HepG2 (cell line): ENCODE results near the gene MYO3B. TPM values are rescaled to one million over a fixed set of nuclear protein-coding genes. Genes with fewer than 3 reads are reported as not detected.

Experiments used
- GATAD2A ChIP-seq: IDR thresholded peaks from 2 replicates; pipeline ENCODE4 v1.6.1; 2016
- HHEX ChIP-seq: IDR thresholded peaks from 2 replicates; pipeline ENCODE4 v1.6.1; 2016; ENCODE audit warnings: control low read depth
- PAX8 ChIP-seq: sonication (generic); formaldehyde crosslinking; IDR thresholded peaks from 2 replicates; pipeline ENCODE4 v1.8.0; 2022; ENCODE audit warnings: mild to moderate bottlenecking, missing genetic modification reagents, borderline replicate concordance
- RBM39 ChIP-seq: fragments of 200-400 bp; formaldehyde crosslinking; IDR thresholded peaks from one replicate; pipeline ENCODE4 v1.6.1; 2018; ENCODE audit warnings: antibody characterized with exemption, mild to moderate bottlenecking, low read depth, low read length; ENCODE audit not compliant: poor library complexity, severe bottlenecking
- RELA ChIP-seq: sonication (generic); formaldehyde crosslinking; IDR thresholded peaks from 2 replicates; pipeline ENCODE4 v1.4.0; 2020; ENCODE audit warnings: missing genetic modification reagents
- STAG1 ChIP-seq: sonication (generic); formaldehyde crosslinking; IDR thresholded peaks from 2 replicates; pipeline ENCODE4 v1.4.0; 2020; ENCODE audit warnings: missing genetic modification reagents
- TCF7L2 ChIP-seq: IDR thresholded peaks from 2 replicates; pipeline ENCODE4 v1.6.1; 2011; ENCODE audit warnings: mild to moderate bottlenecking, low read depth, low read length, moderate library complexity
- ZNF264 ChIP-seq: sonication (generic); formaldehyde crosslinking; IDR thresholded peaks from 2 replicates; pipeline ENCODE4 v1.4.0; 2020; ENCODE audit warnings: missing genetic modification reagents
- ZNF292 ChIP-seq: sonication (generic); formaldehyde crosslinking; IDR thresholded peaks from 2 replicates; pipeline ENCODE4 v1.8.1; 2022; ENCODE audit warnings: mild to moderate bottlenecking, low read depth, missing genetic modification reagents, borderline replicate concordance
- ZNF317 ChIP-seq: sonication (generic); formaldehyde crosslinking; IDR thresholded peaks from 2 replicates; pipeline ENCODE4 v1.5.0; 2020; ENCODE audit warnings: mild to moderate bottlenecking, missing genetic modification reagents
- ZNF354B ChIP-seq: sonication (generic); formaldehyde crosslinking; IDR thresholded peaks from 2 replicates; pipeline ENCODE4 v1.8.0; 2022; ENCODE audit warnings: mild to moderate bottlenecking, missing genetic modification reagents
- ZNF841 ChIP-seq: sonication (generic); formaldehyde crosslinking; IDR thresholded peaks from 2 replicates; pipeline ENCODE4 v1.8.1; 2023; ENCODE audit warnings: missing genetic modification reagents, borderline replicate concordance
- ZSCAN22 ChIP-seq: sonication (generic); formaldehyde crosslinking; IDR thresholded peaks from 2 replicates; pipeline ENCODE4 v1.4.0; 2020; ENCODE audit warnings: mild to moderate bottlenecking, missing genetic modification reagents
- polyA plus RNA-seq, 8 experiments: library from polyadenylated mRNA; depleted of rRNA in 3 of 8; stranded (reverse) in 7 of 8; unstranded in 1 of 8; fragments of >200 nt; fragmentation: Illumina TruSeq in 4 of 8; extraction: Trizol in 4 of 8; gene quantifications; 2 replicates each; pipeline versions ENCODE4 v1.2.1 to v1.2.3, GENCODE V29; 2011 to 2016; ENCODE audit warnings: low read depth in 4 of 8, missing spikeins in 1 of 8, mixed read lengths in 1 of 8; ENCODE audit not compliant: insufficient read depth in 1 of 8
- total RNA-seq, 5 experiments: library from RNA; depleted of rRNA; stranded (reverse); fragments of >200 nt; fragmentation: Illumina TruSeq; extraction: Trizol; gene quantifications; 2 replicates each; pipeline ENCODE4 v1.2.3, GENCODE V29; 2016; ENCODE audit warnings: low read depth in 1 of 5
- TF ChIP-seq, protein P1 (sequence below): sonication (generic); formaldehyde crosslinking; IDR thresholded peaks from 2 replicates; pipeline ENCODE4 v1.4.0; 2020; ENCODE audit warnings: missing genetic modification reagents, low read depth, mild to moderate bottlenecking, borderline replicate concordance
- TF ChIP-seq, protein P2 (sequence below): sonication (generic); formaldehyde crosslinking; IDR thresholded peaks from 2 replicates; pipeline ENCODE4 v1.4.0; 2020; ENCODE audit warnings: missing genetic modification reagents
- TF ChIP-seq, protein P3 (sequence below): IDR thresholded peaks from 2 replicates; pipeline ENCODE4 v1.6.1; 2016
- TF ChIP-seq, protein P4 (sequence below): IDR thresholded peaks from 2 replicates; pipeline ENCODE4 v1.6.1; 2016
- TF ChIP-seq, protein P5 (sequence below): IDR thresholded peaks from 2 replicates; pipeline ENCODE4 v1.4.0; 2020; ENCODE audit warnings: mild to moderate bottlenecking, missing genetic modification reagents

Gene MYO3B
- total and polyA plus RNA-seq, 2 of the 13 experiments (the other 11 are each of a cell fraction or from before 2014, with no cell fraction given) = 0.01 TPM; not detected in 1

DNA sequence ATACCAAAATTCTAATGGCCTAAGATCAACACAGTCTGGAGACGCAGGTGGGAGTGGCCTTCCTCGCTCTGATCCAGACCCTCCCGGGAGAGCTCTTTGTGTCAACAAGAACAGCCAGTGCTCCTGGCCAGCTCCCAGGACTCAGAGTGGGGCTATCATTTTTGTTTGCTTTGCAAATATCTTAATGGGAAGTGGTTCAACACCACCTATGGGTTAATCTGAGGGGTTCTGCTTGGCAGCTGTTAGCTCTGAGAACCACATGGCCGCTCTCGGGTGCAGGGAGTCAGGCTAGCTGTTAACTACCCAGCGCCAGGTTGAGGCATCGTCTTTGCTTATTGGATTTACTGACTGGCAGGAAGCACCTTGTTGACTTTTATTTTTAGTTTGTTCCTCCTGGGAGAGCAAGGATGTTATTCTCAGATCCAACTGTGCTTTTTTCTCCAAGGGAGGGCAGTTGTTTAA is 352.4 kb downstream of the MYO3B start (continued):
- no peak for TF ChIP-seq TCF7L2
- TF ChIP-seq ZNF264 (CRISPR knock-in tag) = 0 out of 2 replicates have a peak, but pooled peaks have one; percentile 34
- TF ChIP-seq HHEX = no peak
- TF ChIP-seq, protein P1, sequence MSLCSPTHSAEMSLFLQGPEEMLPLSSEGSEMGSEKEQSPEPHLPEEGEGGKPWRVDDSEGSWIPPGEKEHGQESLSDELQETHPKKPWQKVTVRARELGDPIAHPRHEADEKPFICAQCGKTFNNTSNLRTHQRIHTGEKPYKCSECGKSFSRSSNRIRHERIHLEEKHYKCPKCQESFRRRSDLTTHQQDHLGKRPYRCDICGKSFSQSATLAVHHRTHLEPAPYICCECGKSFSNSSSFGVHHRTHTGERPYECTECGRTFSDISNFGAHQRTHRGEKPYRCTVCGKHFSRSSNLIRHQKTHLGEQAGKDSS = peak; percentile 79
- TF ChIP-seq, protein P2, sequence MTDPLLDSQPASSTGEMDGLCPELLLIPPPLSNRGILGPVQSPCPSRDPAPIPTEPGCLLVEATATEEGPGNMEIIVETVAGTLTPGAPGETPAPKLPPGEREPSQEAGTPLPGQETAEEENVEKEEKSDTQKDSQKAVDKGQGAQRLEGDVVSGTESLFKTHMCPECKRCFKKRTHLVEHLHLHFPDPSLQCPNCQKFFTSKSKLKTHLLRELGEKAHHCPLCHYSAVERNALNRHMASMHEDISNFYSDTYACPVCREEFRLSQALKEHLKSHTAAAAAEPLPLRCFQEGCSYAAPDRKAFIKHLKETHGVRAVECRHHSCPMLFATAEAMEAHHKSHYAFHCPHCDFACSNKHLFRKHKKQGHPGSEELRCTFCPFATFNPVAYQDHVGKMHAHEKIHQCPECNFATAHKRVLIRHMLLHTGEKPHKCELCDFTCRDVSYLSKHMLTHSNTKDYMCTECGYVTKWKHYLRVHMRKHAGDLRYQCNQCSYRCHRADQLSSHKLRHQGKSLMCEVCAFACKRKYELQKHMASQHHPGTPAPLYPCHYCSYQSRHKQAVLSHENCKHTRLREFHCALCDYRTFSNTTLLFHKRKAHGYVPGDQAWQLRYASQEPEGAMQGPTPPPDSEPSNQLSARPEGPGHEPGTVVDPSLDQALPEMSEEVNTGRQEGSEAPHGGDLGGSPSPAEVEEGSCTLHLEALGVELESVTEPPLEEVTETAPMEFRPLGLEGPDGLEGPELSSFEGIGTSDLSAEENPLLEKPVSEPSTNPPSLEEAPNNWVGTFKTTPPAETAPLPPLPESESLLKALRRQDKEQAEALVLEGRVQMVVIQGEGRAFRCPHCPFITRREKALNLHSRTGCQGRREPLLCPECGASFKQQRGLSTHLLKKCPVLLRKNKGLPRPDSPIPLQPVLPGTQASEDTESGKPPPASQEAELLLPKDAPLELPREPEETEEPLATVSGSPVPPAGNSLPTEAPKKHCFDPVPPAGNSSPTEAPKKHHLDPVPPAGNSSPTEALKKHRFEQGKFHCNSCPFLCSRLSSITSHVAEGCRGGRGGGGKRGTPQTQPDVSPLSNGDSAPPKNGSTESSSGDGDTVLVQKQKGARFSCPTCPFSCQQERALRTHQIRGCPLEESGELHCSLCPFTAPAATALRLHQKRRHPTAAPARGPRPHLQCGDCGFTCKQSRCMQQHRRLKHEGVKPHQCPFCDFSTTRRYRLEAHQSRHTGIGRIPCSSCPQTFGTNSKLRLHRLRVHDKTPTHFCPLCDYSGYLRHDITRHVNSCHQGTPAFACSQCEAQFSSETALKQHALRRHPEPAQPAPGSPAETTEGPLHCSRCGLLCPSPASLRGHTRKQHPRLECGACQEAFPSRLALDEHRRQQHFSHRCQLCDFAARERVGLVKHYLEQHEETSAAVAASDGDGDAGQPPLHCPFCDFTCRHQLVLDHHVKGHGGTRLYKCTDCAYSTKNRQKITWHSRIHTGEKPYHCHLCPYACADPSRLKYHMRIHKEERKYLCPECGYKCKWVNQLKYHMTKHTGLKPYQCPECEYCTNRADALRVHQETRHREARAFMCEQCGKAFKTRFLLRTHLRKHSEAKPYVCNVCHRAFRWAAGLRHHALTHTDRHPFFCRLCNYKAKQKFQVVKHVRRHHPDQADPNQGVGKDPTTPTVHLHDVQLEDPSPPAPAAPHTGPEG (CRISPR knock-in tag) = no peak
- TF ChIP-seq, protein P3, sequence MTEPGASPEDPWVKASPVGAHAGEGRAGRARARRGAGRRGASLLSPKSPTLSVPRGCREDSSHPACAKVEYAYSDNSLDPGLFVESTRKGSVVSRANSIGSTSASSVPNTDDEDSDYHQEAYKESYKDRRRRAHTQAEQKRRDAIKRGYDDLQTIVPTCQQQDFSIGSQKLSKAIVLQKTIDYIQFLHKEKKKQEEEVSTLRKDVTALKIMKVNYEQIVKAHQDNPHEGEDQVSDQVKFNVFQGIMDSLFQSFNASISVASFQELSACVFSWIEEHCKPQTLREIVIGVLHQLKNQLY = 0 out of 2 replicates have a peak, but pooled peaks have one; percentile 58
- 0 out of 2 replicates have a peak, but pooled peaks have one; percentile 42 for TF ChIP-seq ZNF292 (CRISPR knock-in tag)
- TF ChIP-seq RBM39 = no peak
- peak; percentile 59 for TF ChIP-seq STAG1 (CRISPR knock-in tag)
- TF ChIP-seq PAX8 (CRISPR knock-in tag) = no peak
- peak; percentile 82 for TF ChIP-seq GATAD2A
- TF ChIP-seq, protein P4, sequence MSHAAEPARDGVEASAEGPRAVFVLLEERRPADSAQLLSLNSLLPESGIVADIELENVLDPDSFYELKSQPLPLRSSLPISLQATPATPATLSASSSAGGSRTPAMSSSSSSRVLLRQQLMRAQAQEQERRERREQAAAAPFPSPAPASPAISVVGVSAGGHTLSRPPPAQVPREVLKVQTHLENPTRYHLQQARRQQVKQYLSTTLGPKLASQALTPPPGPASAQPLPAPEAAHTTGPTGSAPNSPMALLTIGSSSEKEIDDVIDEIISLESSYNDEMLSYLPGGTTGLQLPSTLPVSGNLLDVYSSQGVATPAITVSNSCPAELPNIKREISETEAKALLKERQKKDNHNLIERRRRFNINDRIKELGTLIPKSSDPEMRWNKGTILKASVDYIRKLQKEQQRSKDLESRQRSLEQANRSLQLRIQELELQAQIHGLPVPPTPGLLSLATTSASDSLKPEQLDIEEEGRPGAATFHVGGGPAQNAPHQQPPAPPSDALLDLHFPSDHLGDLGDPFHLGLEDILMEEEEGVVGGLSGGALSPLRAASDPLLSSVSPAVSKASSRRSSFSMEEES (CRISPR knock-in tag) = 0 out of 2 replicates have a peak, but pooled peaks have one; percentile 43
- TF ChIP-seq, protein P5, sequence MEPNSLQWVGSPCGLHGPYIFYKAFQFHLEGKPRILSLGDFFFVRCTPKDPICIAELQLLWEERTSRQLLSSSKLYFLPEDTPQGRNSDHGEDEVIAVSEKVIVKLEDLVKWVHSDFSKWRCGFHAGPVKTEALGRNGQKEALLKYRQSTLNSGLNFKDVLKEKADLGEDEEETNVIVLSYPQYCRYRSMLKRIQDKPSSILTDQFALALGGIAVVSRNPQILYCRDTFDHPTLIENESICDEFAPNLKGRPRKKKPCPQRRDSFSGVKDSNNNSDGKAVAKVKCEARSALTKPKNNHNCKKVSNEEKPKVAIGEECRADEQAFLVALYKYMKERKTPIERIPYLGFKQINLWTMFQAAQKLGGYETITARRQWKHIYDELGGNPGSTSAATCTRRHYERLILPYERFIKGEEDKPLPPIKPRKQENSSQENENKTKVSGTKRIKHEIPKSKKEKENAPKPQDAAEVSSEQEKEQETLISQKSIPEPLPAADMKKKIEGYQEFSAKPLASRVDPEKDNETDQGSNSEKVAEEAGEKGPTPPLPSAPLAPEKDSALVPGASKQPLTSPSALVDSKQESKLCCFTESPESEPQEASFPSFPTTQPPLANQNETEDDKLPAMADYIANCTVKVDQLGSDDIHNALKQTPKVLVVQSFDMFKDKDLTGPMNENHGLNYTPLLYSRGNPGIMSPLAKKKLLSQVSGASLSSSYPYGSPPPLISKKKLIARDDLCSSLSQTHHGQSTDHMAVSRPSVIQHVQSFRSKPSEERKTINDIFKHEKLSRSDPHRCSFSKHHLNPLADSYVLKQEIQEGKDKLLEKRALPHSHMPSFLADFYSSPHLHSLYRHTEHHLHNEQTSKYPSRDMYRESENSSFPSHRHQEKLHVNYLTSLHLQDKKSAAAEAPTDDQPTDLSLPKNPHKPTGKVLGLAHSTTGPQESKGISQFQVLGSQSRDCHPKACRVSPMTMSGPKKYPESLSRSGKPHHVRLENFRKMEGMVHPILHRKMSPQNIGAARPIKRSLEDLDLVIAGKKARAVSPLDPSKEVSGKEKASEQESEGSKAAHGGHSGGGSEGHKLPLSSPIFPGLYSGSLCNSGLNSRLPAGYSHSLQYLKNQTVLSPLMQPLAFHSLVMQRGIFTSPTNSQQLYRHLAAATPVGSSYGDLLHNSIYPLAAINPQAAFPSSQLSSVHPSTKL (CRISPR knock-in tag) = peak; percentile 87
- no peak for TF ChIP-seq ZNF841 (CRISPR knock-in tag)
- TF ChIP-seq ZNF317 = peak; percentile 71; the same call in 1 of the 2 replicates
- no peak for TF ChIP-seq ZNF354B (CRISPR knock-in tag)
- TF ChIP-seq RELA = no peak
- TF ChIP-seq ZSCAN22 (CRISPR knock-in tag) = no peak
